ENCODE measurements around the gene AOPEP. TPM values are rescaled to one million over a fixed set of nuclear protein-coding genes. Genes with fewer than 3 reads are reported as not detected.

Gene AOPEP
- total RNA-seq, 4 donors from 2014 or later: 80.7 to 428 (median 126) TPM

DNA sequence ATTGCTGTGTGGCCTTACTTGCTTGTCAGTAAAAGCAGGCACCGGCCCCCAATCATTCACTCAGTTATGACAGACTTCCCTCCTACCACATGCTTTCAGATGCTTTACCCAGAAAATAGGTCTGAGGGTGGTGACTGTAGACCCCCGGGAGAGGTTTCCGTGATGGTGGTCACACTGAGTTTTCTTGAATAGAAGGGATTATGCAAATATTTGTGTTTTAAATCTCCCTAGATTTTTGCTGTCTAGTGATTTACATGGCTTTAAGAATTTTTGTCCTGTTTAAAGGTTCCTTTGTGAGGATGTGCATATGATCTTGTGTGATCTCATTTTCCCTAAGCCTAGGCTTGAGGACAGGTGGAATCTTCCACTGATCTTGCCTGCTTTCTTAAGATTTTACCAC lies 309.3 kb downstream of the AOPEP start:
- intact Hi-C loops (cut with DNase I; ENCODE audit: low total_unique reads): loop anchor here (10.0 kb wide), 1 partner anchor 89 kb away; no protein-coding TSS in a partner anchor
- no peak for TF ChIP-seq POLR2A (IDR thresholded peaks at IDR 0.05)
- TF ChIP-seq, protein P1, sequence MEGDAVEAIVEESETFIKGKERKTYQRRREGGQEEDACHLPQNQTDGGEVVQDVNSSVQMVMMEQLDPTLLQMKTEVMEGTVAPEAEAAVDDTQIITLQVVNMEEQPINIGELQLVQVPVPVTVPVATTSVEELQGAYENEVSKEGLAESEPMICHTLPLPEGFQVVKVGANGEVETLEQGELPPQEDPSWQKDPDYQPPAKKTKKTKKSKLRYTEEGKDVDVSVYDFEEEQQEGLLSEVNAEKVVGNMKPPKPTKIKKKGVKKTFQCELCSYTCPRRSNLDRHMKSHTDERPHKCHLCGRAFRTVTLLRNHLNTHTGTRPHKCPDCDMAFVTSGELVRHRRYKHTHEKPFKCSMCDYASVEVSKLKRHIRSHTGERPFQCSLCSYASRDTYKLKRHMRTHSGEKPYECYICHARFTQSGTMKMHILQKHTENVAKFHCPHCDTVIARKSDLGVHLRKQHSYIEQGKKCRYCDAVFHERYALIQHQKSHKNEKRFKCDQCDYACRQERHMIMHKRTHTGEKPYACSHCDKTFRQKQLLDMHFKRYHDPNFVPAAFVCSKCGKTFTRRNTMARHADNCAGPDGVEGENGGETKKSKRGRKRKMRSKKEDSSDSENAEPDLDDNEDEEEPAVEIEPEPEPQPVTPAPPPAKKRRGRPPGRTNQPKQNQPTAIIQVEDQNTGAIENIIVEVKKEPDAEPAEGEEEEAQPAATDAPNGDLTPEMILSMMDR (IDR thresholded peaks at IDR 0.05): no peak
- peaks cover 13 to 14% of the 10 kb centered on the region in 2 donors for H3K4me1 ChIP-seq

DNA sequence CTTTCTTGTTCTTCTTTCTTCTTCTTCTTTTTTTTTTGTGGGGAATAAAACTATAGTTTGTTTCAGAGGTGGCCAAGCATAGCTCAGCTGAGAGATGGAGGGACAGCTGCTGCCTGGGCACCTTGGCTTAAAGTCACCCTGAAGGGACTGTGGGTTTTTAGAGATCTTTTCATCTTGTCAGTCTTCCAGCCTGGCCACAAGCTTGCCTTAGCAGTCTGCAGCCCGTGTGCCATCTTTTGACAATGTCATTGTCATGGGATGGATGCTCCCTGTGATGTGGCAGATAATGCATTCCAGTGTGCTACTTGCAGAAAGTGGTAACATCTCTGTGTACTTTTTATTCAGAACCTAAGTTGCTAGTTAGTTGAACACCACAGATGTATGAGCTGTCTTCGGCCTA lies 310.2 kb downstream of the AOPEP start:
- no peaks in the 10 kb centered on the region for H3K27me3 ChIP-seq
- TF ChIP-seq, protein P1 (IDR thresholded peaks at IDR 0.05): no peak
- no peak for TF ChIP-seq POLR2A (IDR thresholded peaks at IDR 0.05)
- H3K27ac ChIP-seq: peak overlapping the region; percentile 36 to 100
- no peak for DNase-seq
- intact Hi-C loops (cut with DNase I; ENCODE audit: low total_unique reads): loop anchor here (10.0 kb wide), 1 partner anchor 88 kb away; no protein-coding TSS in a partner anchor
- H3K4me3 ChIP-seq: no peak overlapping the region
- H3K9me3 ChIP-seq: no peaks in the 10 kb centered on the region
- no peaks in the 10 kb centered on the region for H3K36me3 ChIP-seq
- H3K4me1 ChIP-seq: peaks cover 4 to 14% of the 10 kb centered on the region in 2 donors

More for the DNA sequence above, 309.3 kb downstream of the AOPEP start:
- Histone ChIP-seq H3K27ac (peak overlapping the region; percentile 16 to 100), H3K36me3 (no peaks in the 10 kb centered on the region), H3K27me3 (no peaks in the 10 kb centered on the region), H3K4me3 (no peak overlapping the region), H3K9me3 (no peaks in the 10 kb centered on the region)
- no peak for DNase-seq

DNA sequence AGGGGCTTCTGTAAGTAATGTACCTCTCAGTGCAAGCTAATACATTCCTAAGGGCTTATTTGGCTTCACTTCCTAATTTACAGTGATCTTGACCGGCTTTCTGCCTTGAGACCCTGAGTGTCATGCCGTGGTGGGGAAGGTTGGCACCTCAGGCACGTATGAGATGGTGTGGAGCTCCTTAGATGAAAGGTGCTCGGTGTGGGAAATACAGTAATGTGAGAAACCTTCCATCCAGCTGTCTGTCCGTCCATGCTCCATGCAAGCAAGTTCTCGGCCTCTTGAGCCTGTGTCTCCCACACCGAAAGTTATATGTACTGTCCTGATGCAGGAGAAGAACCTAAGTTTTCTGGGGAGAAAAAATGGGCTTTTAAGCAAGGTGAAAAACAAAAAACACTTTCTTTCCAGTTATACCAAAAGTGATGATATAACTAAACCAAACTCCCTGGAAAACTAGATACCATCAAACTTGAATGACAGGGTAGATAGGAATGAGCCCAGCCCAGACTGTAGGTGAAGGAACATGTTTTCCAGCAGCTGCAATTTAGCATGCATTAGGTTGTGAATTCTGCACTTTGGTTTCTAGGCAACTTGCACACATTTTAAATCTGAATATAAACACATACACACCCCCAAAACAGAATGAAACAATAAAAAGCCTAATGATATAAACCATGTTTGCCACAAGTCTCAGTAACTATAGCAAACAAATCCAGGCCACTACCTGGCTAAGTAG lies 311.5 kb downstream of the AOPEP start:
- Histone ChIP-seq H3K27ac (peak overlapping the region; percentile 48 to 100), H3K27me3 (no peaks in the 10 kb centered on the region), H3K4me3 (no peak overlapping the region), H3K9me3 (no peaks in the 10 kb centered on the region), H3K36me3 (no peaks in the 10 kb centered on the region), H3K4me1 (peaks cover 0 to 8% of the 10 kb centered on the region in 2 donors)
- DNase-seq: no peak
- TF ChIP-seq, protein P1 (IDR thresholded peaks at IDR 0.05): no peak
- no peak for TF ChIP-seq POLR2A (IDR thresholded peaks at IDR 0.05)
- intact Hi-C loops (cut with DNase I; ENCODE audit: low total_unique reads): loop anchor here (10.0 kb wide), 1 partner anchor 87 kb away; no protein-coding TSS in a partner anchor

DNA sequence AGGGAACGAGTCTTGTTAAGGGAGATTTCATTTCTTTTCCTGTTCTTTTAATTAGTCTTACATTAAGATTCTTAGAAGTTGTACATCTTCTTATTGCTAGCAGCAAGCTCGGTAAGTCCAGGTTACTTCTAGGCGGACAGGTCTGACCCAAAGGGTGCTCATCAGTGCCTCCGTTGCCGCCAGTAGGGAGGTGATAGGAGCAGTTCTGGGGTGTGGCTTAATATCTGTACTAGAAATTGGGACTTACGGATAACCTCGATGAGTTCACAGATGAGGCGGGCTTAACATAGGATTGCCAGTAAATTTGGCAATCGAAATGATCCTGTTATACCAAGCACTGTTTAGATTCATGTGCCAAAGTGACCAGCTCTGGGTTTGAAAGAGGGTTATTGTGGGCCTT lies 312.2 kb downstream of the AOPEP start:
- intact Hi-C loops (cut with DNase I; ENCODE audit: low total_unique reads): loop anchor here (10.0 kb wide), 1 partner anchor 86 kb away; no protein-coding TSS in a partner anchor
- H3K4me3 ChIP-seq: no peak overlapping the region
- no peaks in the 10 kb centered on the region for H3K36me3 ChIP-seq
- H3K27ac ChIP-seq: peak overlapping the region in 1 of 2 donors; percentile 100
- H3K27me3 ChIP-seq: no peaks in the 10 kb centered on the region
- peaks cover 0 to 8% of the 10 kb centered on the region in 2 donors for H3K4me1 ChIP-seq
- no peak for DNase-seq
- TF ChIP-seq POLR2A (IDR thresholded peaks at IDR 0.05): no peak
- TF ChIP-seq, protein P1 (IDR thresholded peaks at IDR 0.05): no peak
- no peaks in the 10 kb centered on the region for H3K9me3 ChIP-seq

DNA sequence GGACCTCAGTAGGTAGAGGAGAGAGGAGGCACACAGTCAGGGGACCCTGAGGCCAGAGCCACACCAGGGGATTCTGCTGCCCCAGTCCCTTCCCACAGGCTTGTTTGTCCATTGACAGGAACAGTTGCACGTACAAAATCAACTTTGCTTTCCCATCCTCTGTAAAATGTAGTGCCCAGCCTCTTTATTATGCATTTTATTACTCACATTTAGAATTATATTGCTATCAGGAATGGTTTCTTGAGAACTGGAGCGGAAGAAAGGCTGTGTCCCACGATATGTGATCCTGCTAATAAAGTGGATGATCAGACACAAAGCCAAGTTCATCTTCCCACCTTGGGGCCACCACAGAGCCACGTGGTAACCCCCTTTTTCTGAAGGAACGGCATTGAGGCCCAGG lies 313.6 kb downstream of the AOPEP start:
- Histone ChIP-seq H3K27ac (peak overlapping the region; percentile 6 to 55), H3K4me3 (no peak overlapping the region), H3K9me3 (no peaks in the 10 kb centered on the region), H3K27me3 (no peaks in the 10 kb centered on the region), H3K36me3 (no peaks in the 10 kb centered on the region), H3K4me1 (peaks cover 0 to 13% of the 10 kb centered on the region in 2 donors)
- intact Hi-C loops (cut with DNase I; ENCODE audit: low total_unique reads): no loop called here
- TF ChIP-seq POLR2A (IDR thresholded peaks at IDR 0.05): no peak
- TF ChIP-seq, protein P1 (IDR thresholded peaks at IDR 0.05): no peak
- no peak for DNase-seq

All from uterus (tissue), 4 donors.